Stimulated activated CD8-positive, alpha-beta memory T cell treated with anti-CD3 and anti-CD28 coated beads, Interleukin-7, amount 100 ng/mL, for 1 hour (primary cell): ENCODE data around the gene TMEM161A.
"Not testable (repeated sequence)": the region's sequence is repeated elsewhere in the genome, so short reads cannot be mapped to it uniquely, and the experiment has no call there.

Source experiments
- DNase-seq, 2 donors: peaks; one replicate each; pipeline ENCODE4 v3.0.0-alpha.2; 2020; ENCODE audit warnings: low read depth in 2 of 2

Gene TMEM161A

DNA sequence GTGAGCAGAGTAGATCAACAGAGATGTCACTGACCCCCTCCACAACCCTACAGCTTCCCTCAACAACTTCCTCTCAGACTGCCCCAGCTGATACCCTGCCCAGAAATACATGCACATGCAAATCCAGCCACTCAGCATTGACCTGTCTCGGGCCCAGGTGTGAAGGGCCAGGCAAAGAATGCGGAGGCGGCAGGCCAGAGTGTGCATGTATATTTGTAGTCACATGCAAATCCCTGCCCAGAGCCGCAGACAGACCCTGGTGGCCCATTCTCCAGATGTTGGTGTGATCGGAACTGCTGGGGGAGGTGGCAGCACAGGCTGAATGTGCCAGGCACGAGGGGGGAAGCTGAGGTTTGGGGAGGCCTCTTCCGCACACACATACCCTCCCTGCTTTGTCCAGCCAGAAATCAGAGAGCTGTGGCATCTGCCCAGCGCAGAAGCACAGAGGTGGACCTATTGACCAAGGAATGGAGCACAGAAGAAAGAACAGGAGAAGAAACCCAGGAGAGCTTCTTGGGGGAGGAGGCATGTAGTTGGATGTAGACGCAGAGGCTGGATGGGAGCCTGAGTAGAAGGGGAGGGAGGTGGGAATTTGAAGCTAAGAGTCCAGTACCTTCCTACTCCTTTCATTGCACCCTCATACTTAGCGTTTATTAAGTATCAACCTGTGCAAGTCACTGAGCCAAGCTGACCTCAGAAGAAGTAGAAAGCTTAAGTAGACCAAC, 17.4 kb upstream of the TMEM161A start:
- DNase-seq: no peak

DNA sequence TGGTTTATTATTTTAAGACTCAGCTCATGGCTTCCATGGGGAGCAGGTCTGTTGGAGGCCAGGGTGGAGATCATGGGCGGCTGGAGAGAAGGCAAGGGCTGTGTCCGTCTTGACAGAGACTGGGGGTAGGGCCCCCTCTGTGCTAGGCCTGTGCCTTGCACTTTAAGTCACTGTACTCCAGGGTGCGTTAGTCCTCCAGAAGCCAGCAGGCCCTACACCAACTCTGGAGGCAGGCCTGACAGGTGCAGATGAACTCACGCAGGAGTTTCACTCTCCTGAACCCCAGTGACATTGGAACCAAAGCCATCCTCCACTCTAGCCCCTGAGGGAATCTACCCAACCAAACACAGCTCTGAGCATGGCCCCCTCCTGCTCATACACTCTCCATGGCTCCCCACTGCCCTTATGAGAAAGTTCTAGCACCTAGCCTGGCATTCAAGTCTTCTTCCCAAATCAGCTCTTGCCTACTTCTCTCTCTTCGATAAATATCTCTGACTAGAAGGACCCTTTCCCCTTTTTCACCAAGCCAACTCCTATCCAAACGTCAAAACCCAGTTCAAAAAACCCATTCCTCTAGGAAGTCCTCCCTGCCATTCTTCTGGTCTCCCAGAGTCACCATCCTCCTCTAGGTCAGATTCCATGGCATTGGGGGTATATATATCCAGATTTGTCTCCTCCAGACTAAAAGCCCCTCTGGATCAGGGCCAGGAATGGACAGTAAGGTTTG, 16.7 kb upstream of the TMEM161A start:
- no peak for DNase-seq

- no peak for DNase-seq
Observed at GRCh38 chr19:19152668-19153384, 14.5 kb upstream of the TMEM161A start.

GRCh38 chr19:19151418-19151817, 13.1 kb upstream of the TMEM161A start:
- no peak for DNase-seq

DNA sequence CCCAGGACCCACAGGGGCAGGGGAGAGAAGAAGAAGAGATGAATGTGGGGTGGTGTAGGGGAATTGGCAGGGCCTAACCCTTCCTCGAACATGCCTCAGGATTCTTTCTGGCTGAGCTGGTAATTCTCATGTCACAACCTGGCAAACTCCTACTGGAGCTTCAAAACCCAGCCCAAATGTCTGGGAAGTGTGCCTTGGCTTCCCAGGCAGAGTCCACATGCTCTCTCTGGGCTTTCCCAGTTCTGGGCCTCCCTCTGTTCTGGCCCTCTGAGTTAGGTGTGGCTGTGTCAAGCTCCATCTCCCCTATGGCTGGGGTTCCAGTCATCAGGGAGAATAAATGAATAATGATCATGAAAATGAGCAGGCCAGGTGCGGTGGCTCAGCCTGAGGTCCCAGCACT, 11.2 kb upstream of the TMEM161A start:
- no peak for DNase-seq

DNA sequence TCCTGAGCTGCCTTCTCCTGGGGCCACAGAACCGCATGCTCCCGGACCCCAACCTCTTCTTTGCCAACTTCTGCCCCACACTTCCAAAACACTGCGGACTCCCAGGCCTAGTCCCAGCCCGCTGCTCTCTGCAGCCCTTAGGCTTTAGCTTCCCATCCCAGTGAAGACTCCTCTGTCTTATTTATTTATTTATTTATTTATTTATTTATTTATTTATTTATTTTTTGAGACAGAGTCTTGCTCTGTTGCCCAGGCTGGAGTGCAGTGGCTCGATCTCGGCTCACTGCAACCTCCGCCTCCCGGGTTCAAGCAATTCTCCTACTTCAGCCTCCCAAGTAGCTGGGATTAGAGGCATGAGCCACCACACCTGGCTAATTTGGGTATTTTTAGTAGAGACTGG, 10.2 kb upstream of the TMEM161A start:
- not testable (repeated sequence) for DNase-seq

DNA sequence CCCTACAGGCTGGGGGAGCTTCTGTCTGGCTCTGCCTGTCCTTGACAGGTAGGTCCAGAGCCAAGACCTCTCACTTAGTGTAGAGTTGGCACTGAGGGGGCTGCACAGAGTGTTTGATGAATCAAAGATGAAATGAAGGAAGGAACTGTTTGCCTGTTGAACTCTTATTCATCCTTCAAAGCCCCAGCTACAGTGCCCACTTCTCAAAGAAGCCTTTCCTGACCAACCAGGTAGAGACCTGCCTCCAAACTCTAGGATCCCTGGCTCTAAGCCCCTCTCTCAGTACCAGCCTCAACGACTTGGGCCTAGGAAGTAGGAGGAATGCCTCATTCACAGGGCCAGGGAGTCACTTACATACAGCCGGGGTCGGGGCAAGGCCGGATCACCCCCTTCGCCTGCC, 9.1 kb upstream of the TMEM161A start:
- no peak for DNase-seq

DNA sequence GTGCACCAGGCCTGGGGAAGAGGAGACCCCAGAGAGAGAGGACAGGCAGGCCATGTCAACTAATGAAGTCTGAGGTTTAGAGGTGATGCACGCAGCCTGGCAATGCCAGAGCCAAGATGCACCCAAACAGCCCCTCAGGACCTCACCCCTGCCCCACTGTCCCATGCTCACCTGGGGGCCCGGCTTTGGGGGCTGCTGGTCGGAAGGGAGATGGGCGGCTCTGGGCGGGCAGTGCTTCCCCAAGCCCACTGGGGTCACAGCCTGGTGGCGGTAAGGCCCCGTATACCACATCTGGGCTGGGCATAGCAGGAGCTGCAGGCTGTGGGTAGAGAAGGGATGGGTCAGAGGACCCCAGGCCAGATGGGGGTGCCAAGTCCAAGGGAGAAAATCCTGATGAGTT, 8.6 kb upstream of the TMEM161A start:
- no peak for DNase-seq

- peak; percentile 73 to 82 for DNase-seq
Observed at GRCh38 chr19:19145684-19146608, 7.7 kb upstream of the TMEM161A start.

- no peak for DNase-seq
Observed at GRCh38 chr19:19145281-19145680, 7.0 kb upstream of the TMEM161A start.

- no peak for DNase-seq
Observed at GRCh38 chr19:19142347-19142746, 4.1 kb upstream of the TMEM161A start.

DNA sequence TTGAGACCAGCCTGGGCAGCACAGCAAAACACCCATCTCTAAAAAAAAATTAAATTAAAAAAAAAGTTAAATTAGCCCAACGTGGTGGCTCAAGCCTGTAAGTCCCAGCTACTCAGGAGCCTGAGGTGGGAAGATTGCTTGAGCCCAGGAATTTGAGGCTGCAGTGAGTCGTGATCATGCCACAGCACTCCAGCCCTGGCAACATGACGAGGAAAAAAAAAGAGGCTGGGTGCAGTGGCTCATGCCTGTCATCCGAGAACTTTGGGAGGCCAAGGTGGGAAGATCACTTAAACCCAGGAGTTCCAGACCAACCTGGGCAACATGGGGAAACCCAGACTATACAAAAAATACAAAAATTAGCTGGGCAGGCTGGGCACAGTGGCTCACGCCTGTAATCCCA, 2.2 kb upstream of the TMEM161A start:
- DNase-seq: no peak

GRCh38 chr19:19139876-19140229, 1.6 kb upstream of the TMEM161A start:
- no peak for DNase-seq

GRCh38 chr19:19137556-19138108, 646 bp downstream of the TMEM161A start:
- no peak for DNase-seq

DNA sequence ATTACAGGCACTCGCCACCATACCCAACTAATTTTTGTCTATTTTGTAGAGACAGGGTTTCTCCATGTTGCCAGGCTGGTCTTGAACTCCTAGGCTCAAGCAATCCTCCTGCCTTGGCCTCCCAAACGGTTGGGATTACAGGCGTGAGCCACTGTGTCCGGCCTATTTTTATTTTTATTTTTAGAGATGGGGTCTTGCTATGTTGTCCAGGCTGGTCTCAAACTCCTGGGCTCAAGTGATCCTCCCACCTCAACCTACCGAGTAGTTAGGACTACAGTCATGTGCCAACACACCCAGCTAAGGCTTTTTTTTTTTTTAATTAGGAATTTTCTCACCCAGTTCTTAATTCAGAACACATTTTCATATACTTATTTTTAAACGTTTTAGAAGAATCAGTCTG, 2.6 kb downstream of the TMEM161A start:
- not testable (repeated sequence) for DNase-seq

GRCh38 chr19:19134687-19135158, 3.6 kb downstream of the TMEM161A start:
- no peak for DNase-seq

- DNase-seq: no peak
Observed at GRCh38 chr19:19133985-19134384, 4.3 kb downstream of the TMEM161A start.

DNA sequence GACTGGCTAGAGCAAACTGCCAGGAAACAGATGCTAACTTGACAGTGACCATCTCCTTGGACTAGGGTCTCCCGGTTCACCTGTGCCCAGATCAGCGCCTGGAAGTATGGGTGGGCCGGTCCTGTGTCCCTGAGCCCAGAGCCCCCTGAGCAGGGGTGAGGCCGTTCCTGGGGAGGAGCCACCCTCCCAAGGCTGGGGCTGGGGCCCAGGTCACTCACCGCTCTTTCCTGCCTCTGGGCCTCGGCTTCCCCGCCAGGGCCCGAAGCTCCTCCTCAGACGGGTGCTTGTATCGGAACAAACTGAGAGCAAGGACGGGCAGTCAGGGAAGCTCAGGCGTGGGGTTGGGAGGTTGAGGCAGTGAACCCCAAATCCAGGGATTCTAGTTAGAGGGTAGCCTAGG, 5.4 kb downstream of the TMEM161A start:
- DNase-seq: no peak

GRCh38 chr19:19131989-19132388, 6.3 kb downstream of the TMEM161A start:
- DNase-seq: no peak

DNA sequence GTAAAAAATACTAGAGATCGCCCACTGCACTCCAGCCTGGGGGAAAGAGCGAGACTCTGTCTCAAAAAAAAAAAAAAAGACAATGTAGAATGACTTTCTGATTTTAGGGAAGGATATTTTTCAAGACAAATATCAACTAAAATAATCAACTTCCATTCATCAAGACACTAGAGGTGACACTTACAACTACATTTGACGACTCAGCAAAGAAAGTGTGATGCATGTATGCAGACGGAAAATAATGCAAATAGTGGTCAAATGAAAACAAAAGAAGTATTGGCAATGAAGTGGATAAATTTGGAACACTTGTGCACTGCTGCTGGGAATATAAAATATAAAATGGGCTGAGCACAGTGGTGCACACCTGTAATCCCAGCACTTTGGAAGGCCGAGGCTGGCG, 12.2 kb downstream of the TMEM161A start:
- DNase-seq: no peak

DNA sequence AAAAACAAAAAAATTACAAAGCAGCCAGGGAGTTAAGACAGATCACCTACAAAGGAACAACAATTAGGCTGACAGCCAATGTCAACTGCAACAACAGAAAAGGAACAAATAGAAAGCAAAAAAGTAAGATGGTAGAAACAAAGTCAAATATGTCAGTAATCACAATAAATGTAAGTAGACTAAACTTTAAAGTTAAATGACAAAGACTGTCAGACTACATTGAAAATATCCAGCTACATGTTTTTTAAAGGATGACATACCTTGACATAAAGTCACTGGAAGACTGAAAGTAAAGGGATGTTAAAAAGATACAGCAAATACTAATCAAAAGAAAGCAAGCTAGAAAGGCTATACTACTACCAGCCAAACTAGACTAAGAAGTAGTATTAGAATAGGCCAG, 14.9 kb downstream of the TMEM161A start:
- no peak for DNase-seq
